Posterior cingulate gyrus (tissue), 11 donors: ENCODE data around the gene CDK7.
"Not testable (repeated sequence)": the region's sequence is repeated elsewhere in the genome, so short reads cannot be mapped to it uniquely, and the experiment has no call there.

Experiments
- DNase-seq, 10 donors: peaks; one replicate each; pipeline versions ENCODE4 v3.0.0 to v3.0.0-alpha.2; 2020 to 2021; ENCODE audit warnings: mixed read lengths in 3 of 10
- intact Hi-C: fragments of 100-400 bp; cut with DNase I; formaldehyde crosslinking; loops from one replicate; pipeline ENCODE4 v1.15.1; 2023

Gene CDK7

GRCh38 chr5:69231281-69231680 is 3.4 kb upstream of the CDK7 start:
- intact Hi-C loops: loop anchor here (5.0 kb wide), 1 partner anchor 141 kb away; no protein-coding TSS in a partner anchor
- no peak for DNase-seq

- intact Hi-C loops: loop anchor here (5.0 kb wide), 1 partner anchor 140 kb away; no protein-coding TSS in a partner anchor
- peak in 2 of 10 donors; percentile 12 to 19 for DNase-seq
Observed at GRCh38 chr5:69231851-69232250, 2.8 kb upstream of the CDK7 start.

- DNase-seq, intact Hi-C loops: not testable (repeated sequence)
Observed at GRCh38 chr5:69236733-69237132, 2.0 kb downstream of the CDK7 start.

- no peak for DNase-seq
- intact Hi-C loops: no loop called here
Observed at GRCh38 chr5:69237877-69238276, 3.2 kb downstream of the CDK7 start.

- no peak for DNase-seq
- intact Hi-C loops: no loop called here
Observed at GRCh38 chr5:69238760-69239251, 4.1 kb downstream of the CDK7 start.

GRCh38 chr5:69242215-69242927 is 7.7 kb downstream of the CDK7 start:
- intact Hi-C loops: no loop called here
- no peak for DNase-seq

- no peak for DNase-seq
- intact Hi-C loops: no loop called here
Observed at GRCh38 chr5:69245031-69245430, 10.3 kb downstream of the CDK7 start.

- no peak for DNase-seq
- intact Hi-C loops: no loop called here
Observed at GRCh38 chr5:69248019-69248418, 13.3 kb downstream of the CDK7 start.

- intact Hi-C loops: no loop called here
- DNase-seq: no peak
Observed at GRCh38 chr5:69250593-69250992, 15.9 kb downstream of the CDK7 start.

- intact Hi-C loops: no loop called here
- DNase-seq: no peak
Observed at GRCh38 chr5:69252437-69252836, 17.8 kb downstream of the CDK7 start.

GRCh38 chr5:69255940-69256339 is 21.3 kb downstream of the CDK7 start:
- DNase-seq, intact Hi-C loops: not testable (repeated sequence)

- no peak for DNase-seq
- intact Hi-C loops: no loop called here
Observed at GRCh38 chr5:69257577-69257976, 22.9 kb downstream of the CDK7 start.

GRCh38 chr5:69261034-69261433 is 26.3 kb downstream of the CDK7 start:
- intact Hi-C loops: no loop called here
- no peak for DNase-seq

- intact Hi-C loops: no loop called here
- no peak for DNase-seq
Observed at GRCh38 chr5:69265931-69266330, 31.2 kb downstream of the CDK7 start.

GRCh38 chr5:69268899-69269298 is 34.2 kb downstream of the CDK7 start:
- intact Hi-C loops: no loop called here
- DNase-seq: no peak

GRCh38 chr5:69270840-69271239 is 36.2 kb downstream of the CDK7 start:
- intact Hi-C loops: no loop called here
- DNase-seq: no peak

- intact Hi-C loops: no loop called here
- DNase-seq: peak in 2 of 10 donors; percentile 11 to 18
Observed at GRCh38 chr5:69271376-69271775, 36.7 kb downstream of the CDK7 start.

- intact Hi-C loops: no loop called here
Observed at GRCh38 chr5:69275563-69275962, 40.9 kb downstream of the CDK7 start.

GRCh38 chr5:69276422-69277174 is 41.9 kb downstream of the CDK7 start:
- intact Hi-C loops: no loop called here
- no peak for DNase-seq

More at GRCh38 chr5:69275563-69275962, 40.9 kb downstream of the CDK7 start:
- no peak for DNase-seq

GRCh38 chr5:69279517-69279916 is 44.8 kb downstream of the CDK7 start:
- DNase-seq: no peak

GRCh38 chr5:69281114-69281513 is 46.4 kb downstream of the CDK7 start:
- intact Hi-C loops: loop anchor here (10.0 kb wide), 1 partner anchor 74 kb away; no protein-coding TSS in a partner anchor
- no peak for DNase-seq

More at GRCh38 chr5:69279517-69279916, 44.8 kb downstream of the CDK7 start:
- intact Hi-C loops: no loop called here
